DMS 273 (cell line): ENCODE results near the gene IL3RA.
"Not testable (repeated sequence)": the region's sequence is repeated elsewhere in the genome, so short reads cannot be mapped to it uniquely, and the experiment has no call there.

Experiments
- DNase-seq: peaks from one replicate; lab custom pipeline; 2025; ENCODE audit not compliant: unreplicated experiment; lab: John Stamatoyannopoulos, UW

IL3RA gene

GRCh38 chrX:1327651-1328304 lies 8.8 kb upstream of the IL3RA start:
- DNase-seq = no peak

DNA sequence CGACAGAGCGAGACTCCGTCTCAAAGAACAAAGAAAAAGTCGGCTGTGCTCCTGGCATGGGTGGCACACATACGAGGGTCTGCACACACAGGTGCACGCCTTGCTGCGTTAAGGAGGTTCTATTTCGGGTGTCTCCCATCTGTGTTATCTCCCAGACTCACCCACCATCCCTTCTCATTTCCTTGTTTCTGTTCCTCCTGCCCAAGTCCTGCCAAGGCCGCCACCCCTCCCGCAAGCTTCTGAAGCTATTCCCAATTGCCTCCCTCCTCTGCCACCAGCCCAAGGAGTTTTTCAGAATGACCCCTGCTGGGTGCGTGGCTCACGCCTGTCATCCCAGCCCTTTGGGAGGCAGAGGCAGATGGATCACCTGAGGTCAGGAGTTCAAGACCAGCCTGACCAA lies 6.0 kb upstream of the IL3RA start:
- DNase-seq = no peak

DNA sequence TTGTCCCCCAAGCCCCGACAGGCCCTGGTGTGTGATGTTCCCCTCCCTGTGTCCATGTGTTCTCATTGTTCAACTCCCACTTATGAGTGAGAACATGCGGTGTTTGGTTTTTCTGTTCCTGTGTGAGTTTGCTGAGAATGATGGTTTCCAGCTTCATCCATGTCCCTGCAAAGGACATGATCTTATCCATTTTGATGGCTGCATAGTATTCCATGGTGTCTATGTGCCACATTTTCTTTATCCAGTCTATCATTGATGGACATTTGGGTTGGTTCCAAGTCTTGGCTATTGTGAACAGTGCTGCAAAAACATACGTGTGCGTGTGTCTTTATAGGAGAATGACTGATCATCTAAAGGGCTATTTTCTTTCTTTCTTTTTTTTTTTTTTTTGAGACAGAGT lies 4.2 kb upstream of the IL3RA start:
- DNase-seq = not testable (repeated sequence)

GRCh38 chrX:1334854-1335253 lies 1.7 kb upstream of the IL3RA start:
- DNase-seq = no peak

DNA sequence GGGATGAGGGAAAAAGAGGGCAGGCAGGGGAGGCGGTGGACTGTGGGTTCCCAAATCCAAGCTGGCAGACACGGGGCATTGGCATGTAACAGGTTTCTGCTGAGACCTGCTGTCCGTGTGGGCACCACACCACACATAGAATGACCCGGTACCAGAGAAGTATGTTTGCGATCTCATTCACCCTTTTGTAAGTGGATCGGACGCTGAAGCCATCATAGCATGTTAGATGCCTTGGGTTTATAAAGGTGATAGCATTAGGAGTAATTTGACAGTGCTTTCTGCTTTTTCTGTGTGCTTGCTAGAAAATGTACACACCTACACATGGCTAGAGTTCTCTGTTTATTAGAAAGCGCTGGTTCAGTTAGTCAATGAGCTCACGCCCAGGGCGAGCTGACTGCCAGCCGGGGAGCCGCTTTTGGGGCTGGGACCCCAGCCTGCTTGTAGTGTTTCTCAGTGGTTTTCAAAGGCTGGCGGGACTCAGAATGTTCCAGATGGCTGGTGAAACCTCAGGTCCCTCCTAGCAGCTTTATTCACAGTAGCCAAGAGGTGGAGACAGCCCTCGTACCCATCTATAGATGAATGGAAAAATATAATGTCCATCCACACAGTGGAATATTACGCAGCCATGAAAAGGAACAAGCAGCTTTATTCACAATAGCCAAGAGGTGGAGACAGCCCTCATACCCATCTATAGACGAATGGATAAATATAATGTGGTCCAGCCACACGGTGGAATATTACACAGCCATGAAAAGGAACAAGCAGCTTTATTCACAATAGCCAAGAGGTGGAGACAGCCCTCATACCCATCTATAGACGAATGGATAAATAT lies 579 bp downstream of the IL3RA start:
- peak; percentile 50 for DNase-seq

GRCh38 chrX:1341545-1342184 lies 5.1 kb downstream of the IL3RA start:
- DNase-seq = no peak

DNA sequence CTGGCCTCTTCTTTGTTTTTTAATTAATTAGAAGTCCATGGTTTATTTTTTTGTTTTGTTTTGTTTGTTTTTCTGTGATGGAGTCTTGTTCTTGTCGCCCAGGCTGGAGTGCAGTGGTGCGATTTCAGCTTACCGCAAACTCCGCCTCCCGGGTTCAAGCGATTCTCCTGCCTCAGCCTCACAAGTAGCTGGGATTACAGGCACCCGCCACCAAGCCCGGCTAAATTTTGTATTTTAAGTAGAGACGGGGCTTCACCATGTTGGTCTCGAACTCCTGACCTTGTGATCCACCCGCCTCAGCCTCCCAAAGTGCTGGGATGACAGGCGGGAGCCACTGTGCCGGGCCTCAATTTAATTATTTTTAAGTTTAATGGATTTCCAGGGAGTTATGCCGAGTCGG lies 13.0 kb downstream of the IL3RA start:
- DNase-seq = not testable (repeated sequence)

GRCh38 chrX:1351981-1352714 lies 15.6 kb downstream of the IL3RA start:
- DNase-seq = no peak

GRCh38 chrX:1354036-1355019 lies 17.7 kb downstream of the IL3RA start:
- no peak for DNase-seq

DNA sequence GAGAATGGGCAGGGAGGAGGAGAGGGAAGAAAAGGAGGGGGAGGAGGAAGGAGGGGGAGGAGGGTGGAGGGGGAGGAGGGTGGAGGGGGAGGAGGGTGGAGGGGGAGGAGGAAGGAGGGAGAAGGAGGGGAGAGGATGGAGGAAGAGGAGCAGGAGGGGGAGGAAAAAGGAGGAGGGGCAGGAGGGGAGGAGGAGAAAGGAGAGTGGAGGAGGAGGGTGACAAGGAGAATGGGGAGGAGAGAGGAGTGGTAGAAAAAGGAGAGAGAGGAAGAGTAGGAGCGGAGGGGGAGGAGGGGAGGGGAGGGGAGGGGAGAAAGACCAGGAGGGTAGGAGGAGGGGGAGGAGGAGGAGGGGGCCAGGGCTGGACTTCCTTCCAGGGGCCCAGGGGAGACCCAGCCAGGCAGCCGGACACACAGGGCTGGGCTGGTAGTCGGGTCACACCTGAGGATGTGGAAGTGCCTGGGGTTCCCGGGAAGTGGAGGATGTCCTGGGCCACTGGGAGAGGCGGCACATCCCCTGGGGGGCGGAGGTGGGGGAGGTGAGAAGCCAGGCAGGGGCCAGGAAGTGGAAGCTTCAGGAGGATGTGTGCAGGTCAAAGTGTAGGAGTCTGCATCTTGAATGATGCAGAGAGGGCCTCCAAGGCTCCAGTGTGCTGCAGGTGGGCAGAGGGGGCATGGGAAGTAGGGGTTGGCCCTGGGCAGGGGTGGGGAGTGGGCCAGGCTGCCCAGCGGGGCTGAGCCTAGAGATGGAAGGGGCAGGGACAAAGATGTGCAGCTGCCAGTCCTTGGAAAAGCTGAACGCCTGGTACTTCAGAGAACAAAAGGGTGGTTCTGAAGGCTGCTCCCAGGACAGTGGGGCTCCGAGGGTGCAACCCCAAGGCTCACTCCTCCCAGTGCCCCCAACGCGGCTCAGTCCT lies 18.8 kb downstream of the IL3RA start:
- peak; percentile 22 for DNase-seq

DNA sequence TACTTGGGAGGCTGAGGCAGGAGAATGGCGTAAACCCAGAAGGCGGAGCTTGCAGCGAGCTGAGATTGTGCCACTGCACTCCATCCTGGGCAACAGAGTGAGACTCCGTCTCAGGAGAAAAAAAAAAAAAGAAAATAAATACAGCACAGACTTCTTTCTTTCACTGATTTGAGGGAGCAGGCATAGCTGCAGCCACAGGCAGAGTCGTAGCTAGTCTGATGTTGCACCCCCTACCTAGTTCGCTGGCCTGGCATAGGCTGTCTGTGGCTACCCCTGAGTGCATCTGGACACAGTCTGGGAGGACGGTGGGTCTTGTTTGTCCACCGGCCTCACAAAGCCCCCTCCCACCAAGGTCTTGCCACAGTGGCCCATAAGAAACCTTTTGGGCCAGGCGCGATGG lies 21.4 kb downstream of the IL3RA start:
- no peak for DNase-seq

DNA sequence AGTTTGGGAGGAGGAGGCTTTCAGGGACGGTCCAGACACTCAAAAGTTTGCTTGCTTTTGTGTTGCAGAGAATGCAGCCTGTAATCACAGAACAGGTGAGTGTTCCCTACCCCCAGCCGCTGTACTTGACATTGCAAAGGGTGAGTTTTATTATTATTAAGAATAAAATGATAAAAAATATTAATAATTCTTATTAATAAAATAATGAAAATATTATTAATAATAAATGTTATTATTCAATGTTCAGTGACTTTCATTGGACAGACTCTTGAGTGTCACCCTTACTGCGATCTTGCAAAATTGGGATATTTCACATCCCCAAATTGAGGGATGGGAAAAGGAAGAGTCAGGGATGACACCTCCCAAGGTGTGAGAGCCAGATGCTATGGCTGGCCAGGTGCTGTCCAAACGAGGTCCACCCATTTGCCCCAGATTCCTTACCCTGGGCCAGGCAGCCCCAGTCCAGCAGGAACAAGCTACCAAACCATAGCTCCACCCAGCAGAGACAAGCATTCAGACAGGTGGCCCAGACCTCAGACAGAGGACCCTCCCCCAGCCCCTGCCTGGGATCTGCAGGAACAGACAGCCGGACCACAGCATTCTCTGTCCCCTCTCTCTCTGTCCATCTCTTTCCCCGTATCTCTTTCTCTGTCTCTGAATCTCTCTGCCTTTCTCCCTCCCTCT lies 22.4 kb downstream of the IL3RA start:
- no peak for DNase-seq

DNA sequence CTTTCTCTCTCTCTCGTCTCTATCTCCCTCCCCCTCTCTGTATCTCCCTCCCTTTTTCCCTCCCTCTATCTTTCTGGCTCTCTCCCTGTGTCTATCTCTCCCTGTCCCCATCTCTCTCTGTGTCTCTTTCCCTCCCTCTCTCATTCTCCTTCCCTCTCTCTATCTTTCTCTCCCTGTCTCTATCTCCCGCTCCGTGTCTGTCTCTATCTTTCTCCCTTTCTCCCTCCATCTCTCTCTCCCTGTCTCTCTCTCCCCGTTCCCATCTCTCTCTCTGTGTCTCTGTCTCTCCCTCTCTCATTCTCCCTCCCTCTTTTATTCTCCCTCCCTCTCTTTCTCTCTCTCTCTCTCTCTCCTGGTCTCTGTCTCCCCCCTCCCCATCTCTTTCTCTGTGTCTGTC lies 22.9 kb downstream of the IL3RA start:
- no peak for DNase-seq

DNA sequence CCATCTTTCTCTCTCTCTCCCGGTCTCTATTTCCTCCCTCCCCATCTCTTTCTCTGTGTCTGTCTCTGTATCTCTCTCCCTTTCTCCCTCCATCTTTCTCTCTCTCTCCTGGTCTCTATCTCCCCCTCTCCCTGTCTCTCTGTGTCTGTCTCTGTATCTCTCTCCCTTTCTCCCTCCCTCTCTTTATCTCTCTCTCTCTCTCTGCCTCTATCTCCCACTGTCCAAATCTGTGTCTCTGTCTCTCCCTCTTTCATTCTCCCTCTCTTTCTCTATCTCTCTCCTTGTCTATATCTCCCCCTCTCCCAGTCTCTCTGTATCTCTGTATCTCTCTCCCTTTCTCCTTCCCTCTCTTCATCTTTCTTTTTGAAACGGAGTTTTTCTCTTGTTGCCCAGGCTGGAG lies 23.6 kb downstream of the IL3RA start:
- DNase-seq = no peak

DNA sequence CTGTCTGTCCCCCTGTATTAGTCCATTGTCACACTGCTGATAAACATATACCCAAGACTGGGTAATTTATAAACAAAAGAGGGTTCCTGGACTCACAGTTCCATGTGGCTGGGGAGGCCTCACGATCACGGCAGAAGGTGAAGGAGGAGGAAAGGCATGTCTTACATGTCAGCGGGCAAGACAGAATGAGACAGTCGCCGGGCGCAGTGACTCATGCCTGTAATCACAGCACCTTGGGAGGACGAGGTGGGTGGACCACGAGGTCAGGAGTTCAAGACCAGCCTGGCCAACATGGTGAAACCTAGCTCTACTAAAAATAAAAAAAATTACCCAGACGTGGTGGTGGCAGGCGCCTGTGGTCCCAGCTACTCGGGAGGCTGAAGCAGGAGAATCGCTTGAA lies 24.7 kb downstream of the IL3RA start:
- no peak for DNase-seq

- DNase-seq = no peak
Observed at GRCh38 chrX:1361910-1362309, 25.3 kb downstream of the IL3RA start.

GRCh38 chrX:1366363-1366762 lies 29.8 kb downstream of the IL3RA start:
- DNase-seq = not testable (repeated sequence)

GRCh38 chrX:1368385-1368698 lies 31.8 kb downstream of the IL3RA start:
- DNase-seq = no peak

DNA sequence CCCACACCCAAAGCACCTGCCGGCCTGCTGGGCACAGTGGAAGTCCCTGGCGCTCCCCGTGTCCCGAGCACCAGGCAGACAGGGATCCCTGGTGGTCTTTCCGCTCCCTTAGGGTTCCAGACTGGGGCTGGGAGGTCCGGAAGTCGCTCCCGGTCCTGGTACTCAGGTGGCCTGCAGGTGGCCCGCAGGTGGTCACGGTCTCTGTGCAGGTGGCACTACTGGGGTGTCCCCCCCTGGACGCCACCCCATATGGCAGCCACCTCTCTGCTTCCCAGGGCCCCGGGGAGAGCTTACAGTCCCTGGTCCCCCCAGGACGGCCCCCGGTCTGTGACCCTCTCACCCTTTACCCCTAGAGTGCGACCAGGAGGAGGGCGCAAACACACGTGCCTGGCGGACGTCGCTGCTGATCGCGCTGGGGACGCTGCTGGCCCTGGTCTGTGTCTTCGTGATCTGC lies 41.7 kb downstream of the IL3RA start:
- DNase-seq = no peak
